HepG2 (cell line): ENCODE measurements around the gene UBE2S. TPM values are rescaled to one million over a fixed set of nuclear protein-coding genes. Genes with fewer than 3 reads are reported as not detected.

ENCODE experiments used
- ATAC-seq: fragments of 200-7000 bp; cut with Tn5 transposase; 3 replicates; pipeline ENCODE4 v1.9.1; 2020; ENCODE audit warnings: mild to moderate bottlenecking, moderate library complexity
- BruUV-seq: library from RNA; stranded (reverse); fragments of 400-500 nt; replicated peaks from 2 replicates; lab custom pipeline; 2021; lab: Mats Ljungman, UMichigan
- CTCF ChIA-PET: fragments of 300-600 bp; formaldehyde crosslinking; extraction: SDS; loops from one replicate; lab custom pipeline; 2021; ENCODE audit warnings: low total read pairs, inconsistent platforms, low intra/inter-chr PET ratio; lab: Yijun Ruan, JAX
- POLR2A ChIA-PET: fragments of 350-600 bp; sonication (Branson Sonifier 250); formaldehyde crosslinking; loops from one replicate; lab custom pipeline; 2020; ENCODE audit warnings: antibody characterized with exemption, inconsistent platforms; lab: Yijun Ruan, JAX
- DNase-seq: peaks from one replicate; pipeline ENCODE4 v3.0.0-alpha.2; 2015; ENCODE audit warnings: low spot score
- FAIRE-seq: peaks from 3 replicates; lab custom pipeline; 2011; peaks lifted over from hg19 to GRCh38; lab: Jason Lieb, UNC
- H2AFZ ChIP-seq: one replicate; pipeline ENCODE4 v1.6.1; 2011; ENCODE audit warnings: low read length, inconsistent platforms
- H3K27ac ChIP-seq: fragments of 300-600 bp; 3 replicates; pipeline ENCODE4 v1.8.0; 2011; ENCODE audit warnings: mixed run types, mild to moderate bottlenecking, mixed read lengths, low read length, inconsistent platforms; ENCODE audit not compliant: insufficient read depth; ENCODE audit errors: extremely low read length
- H3K27me3 ChIP-seq, 2 experiments: fragments of 200-600 bp in 1 of 2; 2 replicates in 1 of 2; 3 replicates in 1 of 2; pipeline versions ENCODE4 v1.6.0 to v1.8.0; 2011; ENCODE audit warnings: low read length in 2 of 2, mild to moderate bottlenecking in 2 of 2, moderate library complexity in 2 of 2, inconsistent platforms in 1 of 2; ENCODE audit not compliant: insufficient read depth in 2 of 2, control insufficient read depth in 1 of 2
- H3K36me3 ChIP-seq, 2 experiments: fragments of 200-600 bp in 1 of 2; replicated peaks in 1 of 2; 2 replicates in 1 of 2; 3 replicates in 1 of 2; pipeline versions ENCODE4 v1.5.1 to v1.8.0; 2011; ENCODE audit warnings: low read length in 2 of 2, inconsistent platforms in 1 of 2; ENCODE audit not compliant: insufficient read depth in 2 of 2, control insufficient read depth in 1 of 2
- H3K4me1 ChIP-seq: 2 replicates; pipeline ENCODE4 v1.5.1; 2012; ENCODE audit warnings: low read length, inconsistent platforms; ENCODE audit not compliant: insufficient read depth
- H3K4me2 ChIP-seq: 2 replicates; pipeline ENCODE4 v1.6.0; 2011; ENCODE audit warnings: low read depth, low read length, inconsistent platforms
- H3K4me3 ChIP-seq, 3 experiments: fragments of 200-600 bp in 1 of 3; sonication (generic), shearing (Covaris generic) in 1 of 3; replicated peaks in 1 of 3; 2 replicates each; pipeline ENCODE4 v1.5.1; 2011 to 2016; ENCODE audit warnings: low read length in 3 of 3, inconsistent platforms in 2 of 3, low read depth in 2 of 3, mild to moderate bottlenecking in 2 of 3, control low read depth in 1 of 3, mixed read lengths in 1 of 3; ENCODE audit not compliant: insufficient read depth in 1 of 3
- H3K79me2 ChIP-seq: one replicate; pipeline ENCODE4 v1.6.1; 2011; ENCODE audit warnings: low read length, inconsistent platforms; ENCODE audit not compliant: insufficient read depth
- H3K9ac ChIP-seq: 2 replicates; pipeline ENCODE4 v1.6.0; 2011; ENCODE audit warnings: mild to moderate bottlenecking, low read depth, low read length, inconsistent platforms; ENCODE audit not compliant: insufficient read depth
- H3K9me3 ChIP-seq: 2 replicates; pipeline ENCODE4 v1.5.1; 2012; ENCODE audit warnings: mild to moderate bottlenecking, low read length
- H4K20me1 ChIP-seq: 2 replicates; pipeline ENCODE4 v1.6.0; 2011; ENCODE audit warnings: inconsistent platforms, mild to moderate bottlenecking, low read length, moderate library complexity; ENCODE audit not compliant: insufficient read depth
- CTCF ChIP-seq: sonication (generic); formaldehyde crosslinking; IDR thresholded peaks from 2 replicates; pipeline ENCODE4 v1.5.0; 2020; ENCODE audit warnings: mild to moderate bottlenecking, missing genetic modification reagents, moderate library complexity
- HMG20A ChIP-seq: IDR thresholded peaks from 2 replicates; pipeline ENCODE4 v1.6.1; 2016; ENCODE audit warnings: borderline replicate concordance
- KAT7 ChIP-seq: IDR thresholded peaks from 2 replicates; pipeline ENCODE4 v1.6.1; 2018; ENCODE audit warnings: borderline replicate concordance, missing compliant biosample characterization
- MBD4 ChIP-seq: IDR thresholded peaks from 2 replicates; pipeline ENCODE4 v1.6.1; 2012; ENCODE audit warnings: low read length, inconsistent platforms, borderline replicate concordance
- MIXL1 ChIP-seq: IDR thresholded peaks from 2 replicates; pipeline ENCODE4 v1.6.1; 2016
- NAIF1 ChIP-seq: sonication (generic); formaldehyde crosslinking; IDR thresholded peaks from 2 replicates; pipeline ENCODE4 v1.5.0; 2020; ENCODE audit warnings: mild to moderate bottlenecking, missing genetic modification reagents, borderline replicate concordance
- ONECUT2 ChIP-seq: sonication (generic); formaldehyde crosslinking; IDR thresholded peaks from 2 replicates; pipeline ENCODE4 v1.4.0; 2020; ENCODE audit warnings: missing genetic modification reagents
- POGK ChIP-seq: sonication (generic); formaldehyde crosslinking; conservative IDR thresholded peaks from 2 replicates; pipeline ENCODE4 v1.8.0; 2022; ENCODE audit warnings: mild to moderate bottlenecking, moderate library complexity, missing genetic modification reagents
- PRDM10 ChIP-seq: sonication (generic); formaldehyde crosslinking; IDR thresholded peaks from 2 replicates; pipeline ENCODE4 v1.4.0; 2020; ENCODE audit warnings: low read depth, missing genetic modification reagents
- YEATS2 ChIP-seq: sonication (generic); formaldehyde crosslinking; IDR thresholded peaks from 2 replicates; pipeline ENCODE4 v1.4.0; 2020; ENCODE audit warnings: missing genetic modification reagents, borderline replicate concordance
- ZFP91 ChIP-seq: sonication (generic); formaldehyde crosslinking; IDR thresholded peaks from 2 replicates; pipeline ENCODE4 v1.9.0; 2022; ENCODE audit warnings: missing genetic modification reagents, mild to moderate bottlenecking, borderline replicate concordance
- ZNF512 ChIP-seq: sonication (generic); formaldehyde crosslinking; IDR thresholded peaks from 2 replicates; pipeline ENCODE4 v1.4.0; 2020; ENCODE audit warnings: mild to moderate bottlenecking, missing genetic modification reagents
- ZNF547 ChIP-seq: sonication (generic); formaldehyde crosslinking; IDR thresholded peaks from 2 replicates; pipeline ENCODE4 v1.5.1; 2020; ENCODE audit warnings: mild to moderate bottlenecking, missing genetic modification reagents
- WGBS: methylation state at CpG from one replicate; pipeline ENCODE4 v1.1.6; 2017; ENCODE audit warnings: low lambda C conversion rate; 5-methylcytosine and 5-hydroxymethylcytosine counted together
- in situ Hi-C: cut with HindIII; loops from 2 replicates; pipeline ENCODE4 v1.10.0; 2017; ENCODE audit warnings: low pct_unique_long_range_greater_than_20kb; ENCODE audit not compliant: extremely low pct_ligation_motif_present
- intact Hi-C: fragments of 100-400 bp; cut with micrococcal nuclease; formaldehyde crosslinking; loops from one replicate; pipeline ENCODE4 v1.10.0; 2022; ENCODE audit not compliant: unreplicated experiment
- polyA plus RNA-seq, 8 experiments: library from polyadenylated mRNA; depleted of rRNA in 3 of 8; stranded (reverse) in 7 of 8; unstranded in 1 of 8; fragments of >200 nt; fragmentation: Illumina TruSeq in 4 of 8; extraction: Trizol in 4 of 8; gene quantifications; 2 replicates each; pipeline versions ENCODE4 v1.2.1 to v1.2.3, GENCODE V29; 2011 to 2016; ENCODE audit warnings: low read depth in 4 of 8, missing spikeins in 1 of 8, mixed read lengths in 1 of 8; ENCODE audit not compliant: insufficient read depth in 1 of 8
- total RNA-seq, 5 experiments: library from RNA; depleted of rRNA; stranded (reverse); fragments of >200 nt; fragmentation: Illumina TruSeq; extraction: Trizol; gene quantifications; 2 replicates each; pipeline ENCODE4 v1.2.3, GENCODE V29; 2016; ENCODE audit warnings: low read depth in 1 of 5

UBE2S gene
- total and polyA plus RNA-seq, 2 of the 13 experiments (the other 11 are each of a cell fraction or from before 2014, with no cell fraction given) = 32.2 to 39.3 TPM

- in situ Hi-C loops = loop anchor here (5.0 kb wide), 2 partner anchors 116 to 201 kb away; no protein-coding TSS in a partner anchor
- ATAC-seq (peak; percentile 92), DNase-seq (peak; percentile 70), FAIRE-seq (peak; percentile 68)
- CTCF ChIA-PET = interaction anchor here (1.6 to 2.7 kb wide), 5 partner anchors 85 to 277 kb away, joined by 3 to 23 read pairs (median 9); no protein-coding TSS in a partner anchor
- Histone ChIP-seq H3K36me3 (no peaks in the 10 kb centered on the region), H3K9ac (no peak overlapping the region), H3K4me1 (peaks cover 10% of the 10 kb centered on the region), H3K4me2 (0 out of 2 replicates have a peak overlapping the region, but pooled peaks have one; percentile 1), H3K27ac (no peak overlapping the region), H2AFZ (no peak overlapping the region), H4K20me1 (no peaks in the 10 kb centered on the region), H3K9me3 (no peaks in the 10 kb centered on the region), H3K27me3 (peaks cover 0 to 11% of the 10 kb centered on the region in 2 experiments; a peak in 1 of 5 replicates), H3K4me3 (no peak overlapping the region), H3K79me2 (no peaks in the 10 kb centered on the region)
- intact Hi-C loops = loop anchor here (1.0 to 5.0 kb wide), 3 partner anchors 126 to 276 kb away; no protein-coding TSS in a partner anchor
- 12% methylated on average over 5 of the region's 7 CpGs for WGBS
- no TSS peak for BruUV-seq
- POLR2A ChIA-PET = interaction anchor here (1.0 to 1.7 kb wide), 3 partner anchors 11 to 212 kb away, joined by 3 to 8 read pairs (median 3); partner anchors contain the start of gene UBE2S
- peak; percentile 93 for TF ChIP-seq CTCF (CRISPR knock-in tag)
- no peak for TF ChIP-seq HMG20A (CRISPR knock-in tag)
- TF ChIP-seq ONECUT2 (CRISPR knock-in tag) = peak; percentile 76
- 0 out of 2 replicates have a peak, but pooled peaks have one; percentile 11 for TF ChIP-seq YEATS2 (CRISPR knock-in tag)
- no peak for TF ChIP-seq PRDM10
- no peak for TF ChIP-seq NAIF1
- 0 out of 2 replicates have a peak, but pooled peaks have one; percentile 7 for TF ChIP-seq ZFP91 (CRISPR knock-in tag)
- TF ChIP-seq ZNF547 (CRISPR knock-in tag) = no peak
- peak; percentile 88 for TF ChIP-seq MIXL1 (CRISPR knock-in tag)
- no peak for TF ChIP-seq POGK (CRISPR knock-in tag)
- TF ChIP-seq ZNF512 (CRISPR knock-in tag) = no peak
- TF ChIP-seq MBD4 = no peak
- no peak for TF ChIP-seq KAT7 (CRISPR knock-in tag)
Observed at GRCh38 chr19:55418185-55418584, 10.6 kb upstream of the UBE2S start.
